Amniotic epithelial cell (primary cell): ENCODE data around the gene BCL7A.

Experiments
- DNase-seq: peaks from one replicate; pipeline ENCODE4 v3.0.0-alpha.2; 2010; ENCODE audit warnings: low read depth

Gene BCL7A

DNA sequence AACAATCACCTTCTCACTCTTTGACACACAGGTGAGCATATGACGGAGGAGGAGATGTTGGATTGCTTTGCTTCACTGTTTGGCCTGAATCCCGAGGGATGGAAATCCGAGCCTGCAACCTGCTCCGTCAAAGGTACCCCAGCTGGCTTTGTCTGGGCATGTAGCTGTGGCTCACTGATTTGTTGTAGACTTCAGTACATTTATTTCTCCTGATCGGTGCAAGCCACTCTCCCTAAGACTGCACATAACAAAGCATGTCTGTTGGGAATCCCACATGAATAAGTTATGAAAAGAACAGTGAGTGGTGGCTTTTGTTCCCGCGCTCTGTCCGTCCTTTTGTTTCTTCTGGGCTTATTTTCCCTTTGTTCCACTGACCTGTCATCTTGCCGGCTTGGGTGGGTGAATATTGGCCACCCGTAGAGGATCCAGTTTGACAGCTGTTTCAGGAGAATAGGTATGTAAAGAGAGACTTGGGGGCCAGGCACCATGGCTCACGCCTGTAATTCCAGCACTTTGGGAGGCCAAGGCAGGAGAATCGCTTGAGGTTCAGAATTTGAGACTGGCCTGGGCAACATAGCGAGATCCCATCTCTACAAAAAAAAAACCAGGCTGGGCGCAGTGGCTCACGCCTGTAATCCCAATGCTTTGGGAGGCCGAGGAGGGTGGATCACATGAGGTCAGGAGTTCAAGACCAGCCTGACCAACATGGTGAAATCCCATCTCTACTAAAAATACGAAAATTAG, 20.0 kb upstream of the BCL7A start:
- no peak for DNase-seq

DNA sequence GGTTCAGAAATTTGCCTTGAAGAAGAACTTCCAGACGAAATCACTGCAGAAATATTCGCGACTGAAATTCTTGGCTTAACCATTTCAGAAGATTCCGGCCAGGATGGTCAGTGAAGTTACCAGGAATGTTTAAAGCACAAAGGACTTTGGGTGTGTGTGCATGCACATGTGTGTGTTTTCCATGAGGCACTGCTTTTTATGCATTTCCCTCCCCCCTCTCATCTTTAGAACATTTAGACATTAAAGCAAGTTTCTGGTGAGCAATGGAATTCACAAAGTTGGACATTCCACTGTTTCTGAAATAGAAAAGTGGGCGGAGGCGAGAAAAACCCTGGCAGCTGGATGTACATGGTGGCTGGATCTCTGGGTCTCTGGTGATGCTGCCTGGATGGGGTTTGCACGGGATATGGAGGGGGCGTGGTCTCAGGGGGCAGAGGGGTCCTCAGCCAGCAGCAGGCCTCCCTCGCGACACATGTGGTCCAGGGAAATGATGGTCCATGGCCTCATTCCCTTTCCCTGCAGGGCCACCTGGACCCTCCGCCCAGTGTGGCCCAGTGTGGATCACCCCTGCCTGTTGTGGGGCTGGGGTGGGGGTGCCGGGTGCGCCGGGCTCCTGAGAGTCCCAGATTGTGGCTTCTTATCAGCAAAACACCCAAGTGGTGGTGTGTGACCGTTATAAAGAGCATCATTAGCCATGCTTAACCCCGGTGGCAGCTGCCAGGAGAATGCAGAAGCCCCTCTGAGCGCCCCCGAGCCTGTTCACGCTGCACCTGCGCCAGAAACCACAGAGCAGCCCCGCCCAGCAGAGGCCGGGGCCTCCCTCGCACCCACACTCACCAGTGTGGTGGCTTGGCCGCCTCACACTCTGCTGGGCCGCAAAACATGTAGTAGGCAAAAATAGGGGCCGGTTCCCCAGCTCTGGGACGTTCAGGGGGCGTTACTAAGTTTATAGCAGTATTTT, 17.8 kb upstream of the BCL7A start:
- DNase-seq = peak; percentile 15

DNA sequence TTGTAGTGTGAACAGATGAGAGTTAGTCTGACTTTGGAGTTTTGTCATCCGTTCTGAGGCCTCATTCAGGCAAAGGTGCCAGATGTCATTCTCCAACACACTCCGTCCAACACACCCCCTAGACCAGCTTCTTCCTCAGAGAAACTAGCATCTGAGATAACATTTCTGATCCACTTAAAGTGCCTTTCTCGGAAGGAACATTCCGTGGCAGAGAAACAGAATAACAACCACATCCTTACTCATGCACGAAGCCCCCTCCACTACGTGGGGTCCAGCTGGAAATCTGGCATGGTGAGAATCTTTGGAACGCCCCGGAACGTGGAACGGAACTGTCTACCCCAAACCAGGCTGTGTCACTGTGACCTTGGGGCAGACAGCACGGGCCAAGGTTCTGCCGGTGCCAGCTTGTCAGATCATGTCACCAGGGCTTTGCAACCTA, 17.0 kb upstream of the BCL7A start:
- no peak for DNase-seq

DNA sequence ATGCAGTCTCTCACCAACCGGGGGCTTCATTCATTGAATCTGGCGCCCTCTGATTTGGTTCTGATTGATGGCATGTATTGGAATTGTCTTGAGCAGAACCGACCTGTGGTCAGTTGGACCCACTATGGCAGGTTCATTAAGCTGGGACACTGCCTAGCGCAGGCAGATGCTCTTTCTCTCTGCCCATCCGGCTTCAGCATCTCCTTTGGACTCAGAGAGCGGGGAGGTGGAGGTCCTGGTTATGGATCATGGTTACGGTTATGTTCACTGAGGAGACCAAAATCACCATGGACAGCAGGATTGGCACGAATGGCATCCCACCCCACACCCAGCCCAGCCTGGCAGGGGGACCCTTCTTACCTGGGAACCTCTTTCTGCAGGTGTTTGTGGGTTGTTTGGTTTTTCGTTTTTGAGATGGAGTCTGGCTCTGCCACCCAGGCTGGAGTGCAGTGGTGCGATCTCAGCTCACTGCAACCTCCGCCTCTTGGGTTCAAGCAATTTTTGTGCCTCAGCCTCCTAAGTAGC, 16.4 kb upstream of the BCL7A start:
- DNase-seq = no peak

DNA sequence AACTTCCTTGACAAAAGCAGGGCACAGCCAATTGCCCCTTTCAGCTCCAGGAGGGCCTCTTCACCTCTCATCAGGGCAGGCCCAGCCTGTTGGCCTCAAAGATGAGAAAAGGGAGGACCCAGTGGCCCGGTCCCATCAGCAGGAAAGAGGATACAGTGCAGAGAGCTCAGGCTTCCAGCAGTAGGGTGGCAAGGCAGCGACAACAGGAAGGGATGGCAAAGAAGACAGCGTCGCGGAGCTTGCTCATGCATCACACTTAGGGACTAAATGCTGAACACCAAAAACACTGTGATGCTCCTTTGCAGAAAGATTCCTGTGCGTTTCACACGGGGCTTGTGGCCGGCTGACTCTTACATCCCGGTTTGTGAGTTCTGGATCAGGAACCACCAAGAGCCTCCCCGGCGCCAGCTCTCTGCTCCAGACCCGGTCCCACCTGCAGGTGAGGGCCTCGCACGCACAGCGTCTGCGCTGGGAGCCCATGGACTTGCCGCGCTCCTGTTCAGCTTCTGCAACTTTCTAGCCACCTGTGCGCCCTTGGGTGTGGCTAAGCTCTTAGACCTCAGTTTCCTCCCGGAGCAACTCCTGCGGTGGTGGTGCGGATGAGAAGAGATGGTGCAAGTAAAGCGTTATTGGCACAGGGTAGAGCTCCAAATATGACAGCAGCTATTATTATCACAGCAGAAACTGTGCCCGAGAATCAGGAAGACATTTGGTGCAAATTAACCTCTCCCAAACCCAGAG, 15.3 kb upstream of the BCL7A start:
- DNase-seq = no peak

DNA sequence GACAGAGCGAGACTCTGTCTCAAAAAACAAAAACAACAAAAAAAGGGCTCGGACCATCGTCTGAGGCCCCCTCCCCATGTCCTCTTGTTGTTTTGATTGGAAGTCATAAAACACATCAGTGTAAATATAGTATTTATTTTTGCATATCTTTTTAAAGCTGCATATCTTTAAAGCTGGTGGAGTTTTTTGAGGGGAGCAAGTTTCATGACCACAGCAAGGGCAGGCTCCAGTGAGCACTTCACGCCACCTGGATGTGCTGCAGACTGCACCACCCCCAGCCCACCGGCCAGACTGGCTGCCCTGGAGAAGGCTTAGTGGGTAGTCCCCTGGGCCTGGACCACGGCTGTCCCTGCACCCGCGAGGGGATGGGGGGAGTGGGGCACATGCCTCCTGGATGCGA, 11.9 kb upstream of the BCL7A start:
- no peak for DNase-seq

DNA sequence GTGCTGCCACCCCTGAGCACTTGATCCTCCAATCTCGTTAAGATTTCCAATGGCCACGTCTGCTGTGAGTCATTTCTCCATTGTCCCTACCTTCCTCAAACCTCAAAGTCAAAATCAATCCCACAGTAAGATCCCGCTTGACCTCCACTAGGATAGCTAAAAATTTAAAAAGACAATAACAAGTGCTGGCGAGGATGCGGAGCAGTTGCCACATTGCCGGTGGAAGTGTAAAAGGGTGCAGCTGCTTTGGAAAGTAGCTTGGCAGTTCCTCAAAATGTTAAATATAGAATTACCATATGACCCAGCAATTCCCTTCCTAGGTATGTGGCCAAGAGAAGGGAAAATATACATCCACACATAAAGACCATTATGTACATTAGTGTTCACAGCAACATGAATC, 9.5 kb upstream of the BCL7A start:
- DNase-seq = no peak

DNA sequence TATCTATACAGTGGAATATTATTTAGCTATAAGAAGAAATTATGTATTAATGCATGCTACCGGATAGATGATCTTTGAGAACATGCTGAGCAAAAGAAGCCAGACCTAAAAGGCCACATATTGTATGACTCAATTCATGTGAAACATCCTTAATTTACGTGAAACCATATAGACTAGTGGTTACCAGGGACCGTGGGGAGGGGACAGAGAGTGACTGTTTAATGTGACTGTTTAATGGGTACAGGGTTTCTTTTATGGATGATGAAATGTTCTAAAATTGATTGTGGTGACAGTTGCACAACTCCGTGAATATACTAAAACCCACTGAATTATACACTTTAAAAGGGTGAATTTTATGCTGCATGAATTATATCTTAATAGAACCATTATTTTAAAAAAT, 8.5 kb upstream of the BCL7A start:
- DNase-seq = no peak

DNA sequence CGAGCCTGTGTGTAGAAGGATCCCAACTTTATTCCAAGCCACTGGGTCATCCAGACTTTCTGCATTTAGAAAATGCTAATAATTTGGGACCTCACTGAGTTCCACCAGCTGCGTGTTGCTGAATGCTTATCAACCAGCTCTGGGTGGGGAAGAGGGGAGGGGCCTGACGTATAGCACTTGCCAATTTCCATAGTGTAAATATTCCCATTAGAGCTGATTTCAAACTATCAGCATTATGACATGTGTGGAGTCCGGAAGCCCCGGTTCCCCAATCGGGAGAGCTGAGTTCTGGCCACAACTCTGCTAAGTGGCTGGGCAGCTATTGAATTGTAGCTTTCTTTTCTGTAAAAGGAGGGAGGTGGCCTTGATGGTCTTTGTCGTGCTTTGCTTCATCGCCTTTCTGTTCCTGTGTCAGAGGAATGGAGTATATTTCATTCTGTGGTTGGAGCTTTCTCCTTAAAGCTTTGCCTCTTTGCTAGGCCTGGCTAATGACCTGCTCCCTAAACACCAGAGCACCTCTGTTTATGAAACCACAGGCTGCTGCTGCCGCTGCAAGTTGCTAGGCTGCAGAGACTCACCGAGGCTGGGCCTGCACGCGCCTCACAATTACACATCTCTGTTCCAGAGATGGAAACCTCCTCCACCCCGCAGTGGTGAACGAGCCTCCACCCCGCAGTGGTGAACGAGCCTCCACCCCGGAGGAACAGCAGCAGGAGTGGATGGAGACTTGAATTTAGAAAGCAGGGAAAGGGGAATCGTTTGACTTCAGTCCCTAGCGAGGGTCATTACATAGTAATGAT, 7.7 kb upstream of the BCL7A start:
- no peak for DNase-seq

DNA sequence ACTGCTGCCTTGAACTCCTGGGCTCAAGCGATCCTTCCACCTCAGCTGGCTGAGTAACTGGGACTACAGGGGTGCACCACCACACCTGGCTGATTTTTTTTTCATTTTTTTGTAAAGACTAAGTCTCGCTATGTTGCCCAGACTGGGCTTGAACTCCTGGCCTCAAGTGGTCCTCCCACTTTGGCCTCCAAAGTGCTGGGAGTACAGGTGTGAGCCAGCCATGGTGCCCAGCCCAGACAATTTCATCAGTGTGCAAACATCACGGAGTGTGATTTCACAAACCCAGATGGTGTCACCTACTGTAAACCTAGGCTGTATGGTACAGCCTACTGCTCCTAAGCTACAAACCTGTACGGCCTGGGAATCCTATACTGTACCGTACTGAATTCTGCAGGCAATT, 6.9 kb upstream of the BCL7A start:
- no peak for DNase-seq

DNA sequence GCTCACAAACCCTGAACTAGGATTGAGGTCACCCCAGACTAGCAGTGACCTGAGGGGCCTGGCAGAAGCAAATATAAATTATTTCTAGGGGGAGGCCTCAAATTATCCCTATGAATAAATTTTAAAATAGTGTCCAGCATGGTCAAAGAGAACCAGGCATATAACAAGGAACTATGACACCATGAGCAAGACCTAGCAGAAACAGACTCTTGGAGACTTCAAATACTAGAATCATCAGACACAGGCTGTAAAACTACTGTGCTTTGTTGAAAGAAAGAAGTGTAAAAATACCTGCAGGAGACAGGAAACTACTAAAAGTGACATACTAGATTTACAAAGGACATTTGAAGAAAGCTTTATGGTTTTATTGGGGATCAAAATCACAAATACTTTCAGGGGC, 3.2 kb upstream of the BCL7A start:
- no peak for DNase-seq

DNA sequence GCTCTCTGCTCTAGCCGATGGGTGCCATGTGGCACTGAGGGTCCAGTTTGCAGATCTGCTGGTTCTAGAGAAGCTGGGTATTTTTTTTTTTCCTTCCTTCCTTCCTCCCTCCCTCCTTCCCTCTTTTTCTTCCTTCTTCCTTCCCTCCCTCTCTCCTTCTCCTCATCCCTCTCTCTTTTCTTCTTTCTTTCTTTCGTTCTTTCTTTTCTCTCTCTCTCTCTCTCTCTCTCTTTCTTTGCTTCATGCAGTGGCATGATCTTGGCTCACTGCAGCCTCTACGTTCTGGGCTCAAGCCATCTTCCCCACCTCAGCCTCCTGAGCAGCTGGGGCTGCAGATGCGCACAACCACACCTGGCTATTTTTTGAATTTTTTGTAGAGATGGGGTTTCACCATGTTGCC, 2.7 kb upstream of the BCL7A start:
- no peak for DNase-seq

DNA sequence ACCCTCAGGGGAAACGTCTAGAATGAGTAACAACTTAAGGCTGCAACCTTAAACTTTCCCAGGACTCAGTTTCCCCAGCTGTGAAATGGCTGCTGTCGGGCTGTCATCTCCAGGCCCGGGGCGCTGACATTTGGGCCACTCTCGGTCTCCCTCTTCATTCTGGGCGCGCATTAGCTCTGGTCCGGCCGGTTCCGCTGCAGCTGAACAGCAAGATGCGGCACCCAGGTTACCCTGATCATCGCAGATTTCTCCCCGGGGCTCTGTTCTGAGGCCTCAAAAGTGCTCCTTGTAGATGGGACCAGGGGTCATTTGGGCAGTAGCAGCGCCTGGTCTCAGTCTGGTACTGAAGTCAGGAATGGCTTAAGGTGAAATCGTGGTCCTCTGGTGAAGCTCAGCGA, 890 bp upstream of the BCL7A start:
- DNase-seq = no peak

DNA sequence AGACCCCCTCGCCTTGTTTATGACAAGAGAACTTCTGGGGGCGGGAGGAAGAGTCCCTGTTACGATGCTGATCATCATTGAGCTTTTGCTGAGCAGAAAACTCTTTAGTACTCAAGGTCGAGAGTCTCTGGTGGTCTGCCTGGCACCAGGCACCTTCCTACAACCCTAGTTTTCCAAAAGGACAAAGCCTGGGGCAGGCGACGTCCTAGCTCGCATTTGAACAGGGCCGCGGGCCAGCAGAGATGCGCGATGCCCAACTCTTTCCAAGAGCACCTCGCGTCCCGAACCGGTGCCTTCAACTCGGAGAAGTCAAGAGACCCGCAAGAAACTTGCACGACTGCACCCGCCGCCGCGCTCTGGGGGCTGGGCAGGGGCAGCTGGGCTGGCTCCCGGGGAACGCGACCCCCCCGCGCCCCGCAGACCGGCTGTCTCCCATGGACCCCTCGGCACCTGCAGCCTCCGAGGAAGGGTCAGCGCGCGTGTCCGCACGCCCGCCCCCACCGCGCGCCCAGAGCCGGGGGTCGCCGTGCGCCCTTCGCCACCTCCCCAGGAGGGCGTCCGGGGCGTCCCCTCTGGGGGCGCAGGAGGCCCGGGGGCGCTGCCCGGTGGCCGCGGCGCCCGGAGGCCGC, 377 bp upstream of the BCL7A start:
- no peak for DNase-seq

DNA sequence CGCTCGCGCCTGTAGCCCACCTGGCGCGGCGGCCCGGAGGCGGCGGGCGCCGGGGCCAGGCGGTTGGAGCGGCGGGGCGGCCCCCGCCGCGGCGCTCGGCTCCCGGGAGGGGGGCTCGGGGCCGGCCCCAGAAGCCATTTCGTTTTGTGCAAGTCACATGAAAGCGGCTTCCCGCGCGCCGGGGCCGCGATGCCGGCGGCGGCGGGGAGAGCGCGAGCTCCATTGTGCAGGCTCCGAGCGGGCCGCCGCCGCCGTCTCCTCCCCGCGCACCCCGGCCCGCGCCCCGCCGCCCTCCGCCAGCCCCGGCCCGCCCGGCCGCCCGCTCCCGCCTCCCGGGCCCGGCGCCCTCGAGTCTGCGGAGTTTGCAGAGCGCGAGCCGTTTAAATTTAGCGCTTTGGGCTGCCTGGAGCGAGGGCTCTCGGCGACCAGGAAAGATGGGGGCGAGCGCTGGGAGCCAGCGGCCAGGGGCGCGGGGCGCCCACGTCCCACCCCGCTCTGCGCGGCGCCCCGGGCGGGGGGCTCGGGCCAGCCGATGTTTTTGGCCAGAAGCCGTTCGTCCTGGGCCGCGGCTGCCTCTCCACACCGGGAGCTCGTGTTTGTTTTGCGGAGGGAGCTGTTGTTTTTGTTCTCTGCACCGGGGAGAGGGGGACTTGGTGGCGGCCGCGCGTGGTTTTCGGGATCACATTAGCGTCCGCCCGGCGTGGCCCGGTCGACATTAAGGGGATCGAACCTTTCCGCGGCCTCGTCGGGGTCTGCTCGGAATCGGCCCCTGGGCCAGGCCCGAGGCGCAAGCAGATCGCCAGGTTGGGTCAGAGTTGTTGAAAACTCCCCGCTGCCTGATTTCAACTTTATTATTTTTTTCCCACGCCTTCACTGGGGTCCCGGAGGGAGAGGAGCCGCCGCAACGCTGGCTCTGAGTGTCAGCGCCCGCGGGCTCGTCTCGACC, 982 bp downstream of the BCL7A start:
- peak; percentile 5 for DNase-seq

DNA sequence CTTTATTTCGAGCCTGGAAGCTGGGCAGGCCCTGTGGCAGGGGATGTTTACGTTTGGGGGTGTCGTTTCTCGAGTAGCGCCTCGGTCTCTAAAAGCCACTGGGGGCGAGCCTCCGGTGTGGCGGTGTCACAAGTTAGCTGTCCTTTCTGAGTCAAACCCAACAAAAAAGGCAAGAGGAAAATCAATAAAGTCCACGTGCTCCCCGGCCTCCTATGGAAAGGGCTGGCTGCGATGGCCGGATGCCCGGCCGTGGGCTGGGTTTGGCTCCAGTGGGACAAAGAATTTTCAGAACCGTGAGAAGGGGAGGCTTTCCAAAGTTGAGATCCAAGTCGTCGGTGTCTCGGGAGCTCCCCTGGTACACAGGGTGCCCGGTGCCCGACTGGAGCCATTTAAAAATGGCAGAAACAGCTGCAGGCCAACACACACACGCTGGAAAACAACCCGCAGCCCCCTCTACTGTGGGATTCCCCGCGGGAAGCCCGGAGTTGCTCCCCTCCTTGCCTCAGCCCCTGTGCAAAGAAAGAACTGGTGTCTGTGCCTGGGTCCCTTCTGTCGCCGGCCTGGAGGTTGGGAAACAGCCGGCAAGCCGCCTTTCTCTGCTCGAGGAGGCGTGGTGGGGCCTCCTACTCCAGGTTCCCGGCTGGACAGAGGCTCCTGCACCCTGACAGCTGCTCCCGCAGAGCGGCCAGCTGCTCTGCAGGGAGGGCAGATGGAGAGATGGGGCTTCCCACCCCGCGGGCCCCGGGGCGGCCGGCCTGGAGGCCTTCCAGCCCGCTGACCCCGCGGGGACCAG, 1.9 kb downstream of the BCL7A start:
- DNase-seq = peak; percentile 33

DNA sequence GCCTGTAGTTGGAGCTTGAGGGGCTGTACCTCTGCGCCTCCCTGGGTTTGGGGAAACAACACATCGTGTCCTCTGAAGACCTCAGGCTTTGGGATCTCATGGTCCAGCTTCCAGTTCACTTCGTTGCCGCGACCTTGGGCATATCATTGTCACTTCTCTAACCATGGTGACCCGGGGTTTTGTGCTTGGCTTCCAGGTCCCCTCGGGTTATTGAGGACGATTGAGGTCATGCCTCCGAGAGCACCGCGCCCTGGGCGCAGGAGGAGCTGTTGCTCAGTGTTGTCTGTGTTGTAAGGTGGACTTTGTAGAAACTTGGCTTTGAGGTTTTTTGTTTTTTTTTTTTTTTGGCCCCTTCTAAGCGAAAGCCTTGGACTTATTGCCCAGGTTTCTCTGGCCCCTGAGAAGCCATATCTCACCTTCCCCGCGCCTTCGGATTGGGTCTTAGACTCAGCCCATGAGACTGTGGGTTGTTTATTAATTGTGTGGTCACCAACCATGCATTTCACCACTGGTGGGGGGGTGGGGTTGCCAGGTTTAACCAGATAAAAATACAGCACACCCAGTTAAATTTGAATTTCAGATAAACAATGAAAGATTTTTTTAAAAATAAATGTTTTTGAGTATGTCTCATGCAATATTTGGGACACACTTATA, 2.6 kb downstream of the BCL7A start:
- peak; percentile 69 for DNase-seq

DNA sequence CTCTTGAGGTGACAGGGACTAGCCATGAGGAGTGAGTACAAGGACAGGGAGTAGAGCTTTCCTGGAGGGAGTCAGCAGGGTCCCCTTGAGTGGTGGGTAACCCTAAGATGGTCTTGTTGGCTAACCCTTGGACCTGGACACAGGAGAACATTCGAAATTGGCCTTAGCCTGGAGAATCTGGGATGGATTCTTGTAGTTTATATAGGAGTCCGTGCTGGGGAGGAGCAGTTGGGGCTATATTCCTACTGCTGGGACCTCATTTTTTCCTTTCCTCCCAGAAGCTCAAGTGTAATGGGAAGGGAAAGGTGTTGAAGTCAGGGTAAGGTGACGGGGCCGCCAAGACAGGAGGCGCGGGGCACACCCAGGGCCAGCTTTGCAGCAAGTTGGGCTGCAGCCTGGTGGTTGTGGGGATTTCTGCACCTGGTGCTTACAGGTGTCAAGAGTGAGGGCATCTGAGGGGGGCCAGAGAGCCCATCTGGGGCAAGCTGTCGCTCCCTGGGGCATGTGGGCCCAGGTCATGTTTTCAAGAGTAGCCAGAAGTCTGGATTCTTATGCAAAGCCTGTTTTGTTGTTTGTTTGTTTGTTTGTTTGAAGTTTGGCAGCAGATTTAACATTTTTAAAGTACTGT, 5.1 kb downstream of the BCL7A start:
- no peak for DNase-seq
